Lower leg skin (tissue), 4 donors: ENCODE measurements around the gene TIGIT. TPM values are rescaled to one million over a fixed set of nuclear protein-coding genes. Genes with fewer than 3 reads are reported as not detected.
"Not testable (repeated sequence)": the region's sequence is repeated elsewhere in the genome, so short reads cannot be mapped to it uniquely, and the experiment has no call there.

ENCODE experiments used
- DNase-seq, 2 donors: peaks; one replicate each; pipeline ENCODE4 v3.0.0-alpha.2; 2019; ENCODE audit warnings: low spot score in 2 of 2
- H3K4me3 ChIP-seq: fragments of 200-600 bp; sonication (generic); 2 replicates; pipeline ENCODE4 v1.5.1; 2017; ENCODE audit warnings: mild to moderate bottlenecking, low read depth; ENCODE audit not compliant: poor library complexity, severe bottlenecking
- POLR2A ChIP-seq, 2 donors: fragments of 450-650 bp; IDR thresholded peaks; one replicate each; pipeline ENCODE4 v1.6.1; 2016 to 2017; ENCODE audit warnings: antibody characterized with exemption in 2 of 2, mild to moderate bottlenecking in 1 of 2, moderate library complexity in 1 of 2
- WGBS, 2 donors: methylation state at CpG; one replicate each; pipeline ENCODE4 v1.1.5; 2018; 5-methylcytosine and 5-hydroxymethylcytosine counted together
- intact Hi-C: fragments of 100-400 bp; cut with DNase I; formaldehyde crosslinking; loops from one replicate; pipeline ENCODE4 v1.15.0; 2023; ENCODE audit warnings: low total_unique reads
- total RNA-seq, 4 donors: library from RNA; depleted of rRNA; stranded (reverse); fragments of >200 nt; gene quantifications; one replicate each; pipeline ENCODE4 v1.1.0, GENCODE V29; 2016
- TF ChIP-seq, protein P1 (sequence below), 3 donors: fragments of 450-650 bp; IDR thresholded peaks; one replicate each; pipeline ENCODE4 v1.5.1; 2016; ENCODE audit warnings: antibody characterized with exemption in 3 of 3, mild to moderate bottlenecking in 3 of 3, moderate library complexity in 2 of 3

Gene TIGIT
- total RNA-seq, 4 donors from 2014 or later: 1.2 TPM; not detected in 3

DNA sequence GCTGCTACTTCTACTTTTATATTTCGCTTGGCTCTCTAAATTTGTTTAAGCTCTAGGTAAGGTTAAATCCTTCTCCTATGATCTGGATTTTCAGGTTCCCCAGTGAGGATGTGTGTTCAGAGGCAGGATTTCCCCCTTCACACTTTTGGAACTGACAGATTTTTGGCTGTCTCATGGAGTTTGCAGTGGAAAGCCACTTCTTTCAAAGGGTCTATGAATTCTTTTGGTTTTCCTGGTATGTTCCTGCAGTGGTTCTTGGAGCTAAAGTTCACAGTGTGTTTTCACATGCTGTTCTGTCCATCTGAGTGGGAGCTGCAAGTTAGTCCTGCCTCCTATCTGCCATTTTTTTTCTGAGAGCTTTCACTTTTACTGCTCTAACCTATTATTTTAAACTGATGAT lies 21.6 kb upstream of the TIGIT start:
- WGBS, 2 donors: 54 to 63% methylated on average over 1 of the region's 1 CpG
- no peak for DNase-seq
- TF ChIP-seq POLR2A (IDR thresholded peaks at IDR 0.05): no peak
- TF ChIP-seq, protein P1, sequence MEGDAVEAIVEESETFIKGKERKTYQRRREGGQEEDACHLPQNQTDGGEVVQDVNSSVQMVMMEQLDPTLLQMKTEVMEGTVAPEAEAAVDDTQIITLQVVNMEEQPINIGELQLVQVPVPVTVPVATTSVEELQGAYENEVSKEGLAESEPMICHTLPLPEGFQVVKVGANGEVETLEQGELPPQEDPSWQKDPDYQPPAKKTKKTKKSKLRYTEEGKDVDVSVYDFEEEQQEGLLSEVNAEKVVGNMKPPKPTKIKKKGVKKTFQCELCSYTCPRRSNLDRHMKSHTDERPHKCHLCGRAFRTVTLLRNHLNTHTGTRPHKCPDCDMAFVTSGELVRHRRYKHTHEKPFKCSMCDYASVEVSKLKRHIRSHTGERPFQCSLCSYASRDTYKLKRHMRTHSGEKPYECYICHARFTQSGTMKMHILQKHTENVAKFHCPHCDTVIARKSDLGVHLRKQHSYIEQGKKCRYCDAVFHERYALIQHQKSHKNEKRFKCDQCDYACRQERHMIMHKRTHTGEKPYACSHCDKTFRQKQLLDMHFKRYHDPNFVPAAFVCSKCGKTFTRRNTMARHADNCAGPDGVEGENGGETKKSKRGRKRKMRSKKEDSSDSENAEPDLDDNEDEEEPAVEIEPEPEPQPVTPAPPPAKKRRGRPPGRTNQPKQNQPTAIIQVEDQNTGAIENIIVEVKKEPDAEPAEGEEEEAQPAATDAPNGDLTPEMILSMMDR (IDR thresholded peaks at IDR 0.05): no peak
- intact Hi-C loops: no loop called here
- no peak overlapping the region for H3K4me3 ChIP-seq

DNA sequence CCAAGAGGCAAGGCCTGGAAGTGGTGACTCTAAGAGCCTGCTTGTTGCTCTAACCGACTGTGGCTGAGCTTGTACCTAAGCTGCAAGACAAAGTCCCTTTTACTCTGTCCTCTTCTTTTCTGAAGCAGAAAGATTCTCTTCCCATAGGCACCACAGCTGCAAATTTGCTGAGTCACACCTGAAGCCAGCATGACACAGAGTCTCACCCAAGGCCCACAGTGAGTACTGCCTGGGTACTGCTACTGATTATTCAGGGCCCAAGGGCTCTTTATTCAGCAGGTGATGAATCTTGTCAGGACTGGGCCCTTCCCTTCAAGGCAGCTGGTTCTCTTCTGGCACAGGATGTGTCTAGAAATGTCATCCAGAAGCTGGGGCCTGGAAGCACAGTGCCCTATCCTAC lies 18.9 kb upstream of the TIGIT start:
- intact Hi-C loops: no loop called here
- WGBS, 2 donors: 80 to 85% methylated on average over 1 of the region's 1 CpG
- TF ChIP-seq, protein P1 (IDR thresholded peaks at IDR 0.05): no peak
- TF ChIP-seq POLR2A (IDR thresholded peaks at IDR 0.05): no peak
- DNase-seq: no peak
- H3K4me3 ChIP-seq: no peak overlapping the region

DNA sequence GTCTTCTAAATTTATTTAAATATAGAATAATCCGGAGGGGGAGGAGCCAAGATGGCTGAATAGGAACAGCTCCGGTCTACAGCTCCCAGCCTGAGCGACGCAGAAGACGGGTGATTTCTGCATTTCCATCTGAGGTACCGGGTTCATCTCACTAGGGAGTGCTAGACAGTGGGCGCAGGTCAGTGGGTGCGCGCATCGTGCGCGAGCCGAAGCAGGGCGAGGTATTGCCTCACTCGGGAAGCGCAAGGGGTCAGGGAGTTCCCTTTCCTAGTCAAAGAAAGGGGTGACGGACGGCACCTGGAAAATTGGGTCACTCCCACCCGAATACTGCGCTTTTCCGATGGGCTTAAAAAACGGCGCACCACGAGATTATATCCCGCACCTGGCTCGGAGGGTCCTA lies 17.0 kb upstream of the TIGIT start:
- H3K4me3 ChIP-seq, intact Hi-C loops, DNase-seq: not testable (repeated sequence)
- 93 to 94% methylated on average over 15 to 23 of the region's 26 CpGs for WGBS, 2 donors

DNA sequence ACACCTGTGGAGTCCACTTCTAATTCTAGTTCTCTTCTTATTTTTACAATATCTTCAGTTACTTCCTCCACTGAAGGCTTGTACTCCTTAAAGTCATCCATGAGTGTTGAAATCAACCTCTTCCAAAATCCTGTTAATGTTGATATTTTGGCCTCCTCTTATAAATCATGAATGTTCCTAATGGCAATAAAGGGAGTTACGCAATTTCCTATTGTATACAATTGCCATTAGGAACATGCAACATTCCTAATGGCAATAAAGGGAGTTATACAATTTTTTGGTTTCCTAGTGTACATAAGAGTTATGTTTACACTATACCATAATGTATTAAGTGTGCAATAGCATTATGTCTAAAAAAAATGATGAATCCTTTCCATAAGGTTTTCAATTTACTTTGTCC lies 9.2 kb upstream of the TIGIT start:
- no peak for DNase-seq
- TF ChIP-seq POLR2A (IDR thresholded peaks at IDR 0.05): no peak
- TF ChIP-seq, protein P1 (IDR thresholded peaks at IDR 0.05): no peak
- 95 to 100% methylated on average over 1 of the region's 1 CpG for WGBS, 2 donors
- intact Hi-C loops: no loop called here
- H3K4me3 ChIP-seq: no peak overlapping the region

DNA sequence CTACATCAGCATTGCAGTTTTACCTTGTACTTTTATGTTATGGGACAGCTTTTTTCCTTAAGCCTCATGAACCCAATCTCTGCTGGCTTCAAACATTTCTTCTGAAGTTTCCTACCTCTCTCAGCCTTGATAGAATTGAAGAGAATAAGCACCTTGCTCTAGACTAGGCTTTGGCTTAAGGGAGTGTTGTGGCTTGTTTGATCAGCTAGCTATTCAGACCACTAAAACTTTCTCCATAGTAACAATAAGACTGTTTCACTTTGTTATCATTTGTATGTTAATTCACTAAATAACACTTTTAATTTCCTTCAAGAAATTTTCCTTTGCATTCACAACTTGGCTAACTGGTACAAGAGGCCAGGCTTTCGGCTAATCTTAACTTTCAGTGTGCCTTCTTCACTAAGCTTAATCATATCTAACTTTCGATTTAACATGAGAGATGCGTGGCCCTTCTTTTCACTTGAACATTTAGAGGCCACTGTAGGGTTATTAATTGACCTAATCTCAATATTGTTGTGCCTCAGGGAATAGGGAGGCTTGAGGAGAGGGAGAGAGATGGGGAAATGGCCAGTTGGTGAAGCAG lies 8.1 kb upstream of the TIGIT start:
- no peak for TF ChIP-seq POLR2A (IDR thresholded peaks at IDR 0.05)
- TF ChIP-seq, protein P1 (IDR thresholded peaks at IDR 0.05): no peak
- H3K4me3 ChIP-seq: no peak overlapping the region
- no peak for DNase-seq
- 93 to 94% methylated on average over 3 of the region's 3 CpGs for WGBS, 2 donors
- intact Hi-C loops: no loop called here

DNA sequence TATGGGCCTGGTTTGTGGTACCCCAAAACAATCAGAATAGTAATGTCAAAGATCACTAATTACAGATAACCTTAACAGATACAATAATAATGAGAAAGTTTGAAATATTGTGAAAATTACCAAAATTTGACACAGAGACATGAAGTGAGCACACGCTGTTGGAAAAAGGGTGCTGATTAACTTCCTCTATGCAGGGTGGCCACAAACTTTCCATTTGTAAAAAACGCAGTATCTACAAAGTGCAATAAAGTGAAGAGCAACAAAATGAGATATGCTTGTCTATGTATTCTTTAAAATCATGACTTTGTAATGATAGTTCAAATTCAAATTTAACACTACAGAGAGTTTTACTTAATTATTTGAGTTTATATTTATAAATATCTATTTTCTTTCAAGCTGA lies 7.6 kb upstream of the TIGIT start:
- DNase-seq: no peak
- WGBS, 2 donors: 89% methylated on average over 2 of the region's 2 CpGs
- intact Hi-C loops: no loop called here
- H3K4me3 ChIP-seq: no peak overlapping the region
- TF ChIP-seq, protein P1 (IDR thresholded peaks at IDR 0.05): no peak
- no peak for TF ChIP-seq POLR2A (IDR thresholded peaks at IDR 0.05)
